HepG2 (cell line): Measurements from ENCODE around the gene SLC20A1. TPM values are rescaled to one million over a fixed set of nuclear protein-coding genes. Genes with fewer than 3 reads are reported as not detected.

Experiments used
- CBX5 ChIP-seq: sonication (generic); formaldehyde crosslinking; IDR thresholded peaks from 2 replicates; pipeline ENCODE4 v1.4.0; 2020; ENCODE audit warnings: missing genetic modification reagents, borderline replicate concordance
- HMGA1 ChIP-seq: sonication (generic); formaldehyde crosslinking; conservative IDR thresholded peaks from 2 replicates; pipeline ENCODE4 v1.4.0; 2020; ENCODE audit warnings: missing genetic modification reagents
- JDP2 ChIP-seq: sonication (generic); formaldehyde crosslinking; IDR thresholded peaks from 2 replicates; pipeline ENCODE4 v1.8.1; 2022; ENCODE audit warnings: missing genetic modification reagents, borderline replicate concordance
- MYC ChIP-seq: sonication (generic); formaldehyde crosslinking; IDR thresholded peaks from 2 replicates; pipeline ENCODE4 v1.9.0; 2021; ENCODE audit warnings: missing genetic modification reagents, borderline replicate concordance
- MZF1 ChIP-seq: sonication (generic); formaldehyde crosslinking; IDR thresholded peaks from 2 replicates; pipeline ENCODE4 v1.8.1; 2023; ENCODE audit warnings: mild to moderate bottlenecking, missing genetic modification reagents, borderline replicate concordance
- NCOR1 ChIP-seq: fragments of 200-600 bp; sonication (generic); IDR thresholded peaks from 2 replicates; pipeline ENCODE4 v1.7.0; 2017; ENCODE audit warnings: antibody characterized with exemption, low read length, borderline replicate concordance
- SALL1 ChIP-seq: sonication (generic); formaldehyde crosslinking; IDR thresholded peaks from 2 replicates; pipeline ENCODE4 v1.8.0; 2022; ENCODE audit warnings: mild to moderate bottlenecking, missing genetic modification reagents
- SAP130 ChIP-seq: IDR thresholded peaks from 2 replicates; pipeline ENCODE4 v1.6.1; 2016; ENCODE audit warnings: low read depth
- ZFX ChIP-seq: sonication (generic); formaldehyde crosslinking; IDR thresholded peaks from 2 replicates; pipeline ENCODE4 v1.4.0; 2020; ENCODE audit warnings: mild to moderate bottlenecking, low read depth, missing genetic modification reagents, moderate library complexity
- ZNF124 ChIP-seq: sonication (generic); formaldehyde crosslinking; IDR thresholded peaks from 2 replicates; pipeline ENCODE4 v1.4.0; 2020; ENCODE audit warnings: missing genetic modification reagents
- ZNF292 ChIP-seq: sonication (generic); formaldehyde crosslinking; IDR thresholded peaks from 2 replicates; pipeline ENCODE4 v1.8.1; 2022; ENCODE audit warnings: mild to moderate bottlenecking, low read depth, missing genetic modification reagents, borderline replicate concordance
- ZNF30 ChIP-seq: sonication (generic); formaldehyde crosslinking; IDR thresholded peaks from 2 replicates; pipeline ENCODE4 v1.5.0; 2020; ENCODE audit warnings: mild to moderate bottlenecking, missing genetic modification reagents
- ZNF605 ChIP-seq: sonication (generic); formaldehyde crosslinking; IDR thresholded peaks from 2 replicates; pipeline ENCODE4 v1.8.0; 2022; ENCODE audit warnings: mild to moderate bottlenecking, missing genetic modification reagents
- ZSCAN29 ChIP-seq: sonication (generic); formaldehyde crosslinking; conservative IDR thresholded peaks from 2 replicates; pipeline ENCODE4 v1.4.0; 2020; ENCODE audit warnings: mild to moderate bottlenecking, missing genetic modification reagents
- polyA plus RNA-seq, 8 experiments: library from polyadenylated mRNA; depleted of rRNA in 3 of 8; stranded (reverse) in 7 of 8; unstranded in 1 of 8; fragments of >200 nt; fragmentation: Illumina TruSeq in 4 of 8; extraction: Trizol in 4 of 8; gene quantifications; 2 replicates each; pipeline versions ENCODE4 v1.2.1 to v1.2.3, GENCODE V29; 2011 to 2016; ENCODE audit warnings: low read depth in 4 of 8, missing spikeins in 1 of 8, mixed read lengths in 1 of 8; ENCODE audit not compliant: insufficient read depth in 1 of 8
- total RNA-seq, 5 experiments: library from RNA; depleted of rRNA; stranded (reverse); fragments of >200 nt; fragmentation: Illumina TruSeq; extraction: Trizol; gene quantifications; 2 replicates each; pipeline ENCODE4 v1.2.3, GENCODE V29; 2016; ENCODE audit warnings: low read depth in 1 of 5
- TF ChIP-seq, protein P1 (sequence below): sonication (generic); formaldehyde crosslinking; IDR thresholded peaks from 2 replicates; pipeline ENCODE4 v1.5.0; 2020; ENCODE audit warnings: missing genetic modification reagents
- TF ChIP-seq, protein P2 (sequence below): sonication (generic); formaldehyde crosslinking; IDR thresholded peaks from 2 replicates; pipeline ENCODE4 v1.5.1; 2020; ENCODE audit warnings: mild to moderate bottlenecking, missing genetic modification reagents, moderate library complexity
- TF ChIP-seq, protein P3 (sequence below): sonication (generic); formaldehyde crosslinking; IDR thresholded peaks from 2 replicates; pipeline ENCODE4 v1.4.0; 2020; ENCODE audit warnings: missing genetic modification reagents
- TF ChIP-seq, protein P4 (sequence below): sonication (generic); formaldehyde crosslinking; IDR thresholded peaks from 2 replicates; pipeline ENCODE4 v1.5.1; 2020; ENCODE audit warnings: missing genetic modification reagents, mild to moderate bottlenecking, borderline replicate concordance

Gene SLC20A1
- total and polyA plus RNA-seq, 2 of the 13 experiments (the other 11 are each of a cell fraction or from before 2014, with no cell fraction given): 54.0 to 85.9 TPM

DNA sequence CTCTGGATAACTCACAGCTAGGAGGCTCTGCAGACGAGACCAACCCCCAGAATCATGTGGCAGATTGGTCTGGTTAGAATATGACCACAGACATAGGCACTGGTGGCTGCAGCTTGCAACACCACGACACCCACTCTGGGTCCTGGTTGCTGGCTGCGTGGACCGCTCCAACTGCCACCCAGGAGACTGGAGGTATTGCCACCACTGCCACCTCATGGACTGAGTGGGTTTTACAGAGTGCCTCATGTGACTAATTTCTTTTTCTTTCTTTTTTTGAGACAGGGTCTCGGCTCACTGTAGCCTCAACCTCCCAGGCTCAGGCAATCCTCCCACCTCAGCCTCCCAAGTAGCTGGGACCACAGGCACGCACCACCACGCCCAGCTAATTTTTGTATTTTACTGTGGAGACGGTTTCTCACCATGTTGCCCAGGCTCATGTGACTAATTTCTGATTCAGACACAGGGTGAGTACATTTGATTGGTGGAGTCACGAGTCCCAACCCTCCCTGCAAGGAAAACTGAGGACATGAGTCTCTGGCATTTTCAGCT is 45.2 kb downstream of the SLC20A1 start (continued):
- TF ChIP-seq, protein P1, sequence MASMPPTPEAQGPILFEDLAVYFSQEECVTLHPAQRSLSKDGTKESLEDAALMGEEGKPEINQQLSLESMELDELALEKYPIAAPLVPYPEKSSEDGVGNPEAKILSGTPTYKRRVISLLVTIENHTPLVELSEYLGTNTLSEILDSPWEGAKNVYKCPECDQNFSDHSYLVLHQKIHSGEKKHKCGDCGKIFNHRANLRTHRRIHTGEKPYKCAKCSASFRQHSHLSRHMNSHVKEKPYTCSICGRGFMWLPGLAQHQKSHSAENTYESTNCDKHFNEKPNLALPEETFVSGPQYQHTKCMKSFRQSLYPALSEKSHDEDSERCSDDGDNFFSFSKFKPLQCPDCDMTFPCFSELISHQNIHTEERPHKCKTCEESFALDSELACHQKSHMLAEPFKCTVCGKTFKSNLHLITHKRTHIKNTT (CRISPR knock-in tag): no peak
- TF ChIP-seq JDP2 (no peak), SAP130 (CRISPR knock-in tag) (peak; percentile 38; the same call in 1 of the 2 replicates), ZNF605 (CRISPR knock-in tag) (0 out of 2 replicates have a peak, but pooled peaks have one; percentile 16), MZF1 (CRISPR knock-in tag) (no peak), HMGA1 (CRISPR knock-in tag) (no peak), ZNF30 (no peak), CBX5 (CRISPR knock-in tag) (no peak), NCOR1 (no peak), MYC (CRISPR knock-in tag) (no peak; the same call in 1 of the 2 replicates), SALL1 (peak; percentile 63), ZNF124 (CRISPR knock-in tag) (no peak), ZFX (CRISPR knock-in tag) (peak; percentile 36; the same call in 1 of the 2 replicates), ZSCAN29 (CRISPR knock-in tag) (peak; percentile 91), ZNF292 (peak; percentile 47; the same call in 1 of the 2 replicates)
- TF ChIP-seq, protein P2, sequence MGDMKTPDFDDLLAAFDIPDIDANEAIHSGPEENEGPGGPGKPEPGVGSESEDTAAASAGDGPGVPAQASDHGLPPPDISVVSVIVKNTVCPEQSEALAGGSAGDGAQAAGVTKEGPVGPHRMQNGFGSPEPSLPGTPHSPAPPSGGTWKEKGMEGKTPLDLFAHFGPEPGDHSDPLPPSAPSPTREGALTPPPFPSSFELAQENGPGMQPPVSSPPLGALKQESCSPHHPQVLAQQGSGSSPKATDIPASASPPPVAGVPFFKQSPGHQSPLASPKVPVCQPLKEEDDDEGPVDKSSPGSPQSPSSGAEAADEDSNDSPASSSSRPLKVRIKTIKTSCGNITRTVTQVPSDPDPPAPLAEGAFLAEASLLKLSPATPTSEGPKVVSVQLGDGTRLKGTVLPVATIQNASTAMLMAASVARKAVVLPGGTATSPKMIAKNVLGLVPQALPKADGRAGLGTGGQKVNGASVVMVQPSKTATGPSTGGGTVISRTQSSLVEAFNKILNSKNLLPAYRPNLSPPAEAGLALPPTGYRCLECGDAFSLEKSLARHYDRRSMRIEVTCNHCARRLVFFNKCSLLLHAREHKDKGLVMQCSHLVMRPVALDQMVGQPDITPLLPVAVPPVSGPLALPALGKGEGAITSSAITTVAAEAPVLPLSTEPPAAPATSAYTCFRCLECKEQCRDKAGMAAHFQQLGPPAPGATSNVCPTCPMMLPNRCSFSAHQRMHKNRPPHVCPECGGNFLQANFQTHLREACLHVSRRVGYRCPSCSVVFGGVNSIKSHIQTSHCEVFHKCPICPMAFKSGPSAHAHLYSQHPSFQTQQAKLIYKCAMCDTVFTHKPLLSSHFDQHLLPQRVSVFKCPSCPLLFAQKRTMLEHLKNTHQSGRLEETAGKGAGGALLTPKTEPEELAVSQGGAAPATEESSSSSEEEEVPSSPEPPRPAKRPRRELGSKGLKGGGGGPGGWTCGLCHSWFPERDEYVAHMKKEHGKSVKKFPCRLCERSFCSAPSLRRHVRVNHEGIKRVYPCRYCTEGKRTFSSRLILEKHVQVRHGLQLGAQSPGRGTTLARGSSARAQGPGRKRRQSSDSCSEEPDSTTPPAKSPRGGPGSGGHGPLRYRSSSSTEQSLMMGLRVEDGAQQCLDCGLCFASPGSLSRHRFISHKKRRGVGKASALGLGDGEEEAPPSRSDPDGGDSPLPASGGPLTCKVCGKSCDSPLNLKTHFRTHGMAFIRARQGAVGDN (CRISPR knock-in tag): peak; percentile 47
- TF ChIP-seq, protein P3, sequence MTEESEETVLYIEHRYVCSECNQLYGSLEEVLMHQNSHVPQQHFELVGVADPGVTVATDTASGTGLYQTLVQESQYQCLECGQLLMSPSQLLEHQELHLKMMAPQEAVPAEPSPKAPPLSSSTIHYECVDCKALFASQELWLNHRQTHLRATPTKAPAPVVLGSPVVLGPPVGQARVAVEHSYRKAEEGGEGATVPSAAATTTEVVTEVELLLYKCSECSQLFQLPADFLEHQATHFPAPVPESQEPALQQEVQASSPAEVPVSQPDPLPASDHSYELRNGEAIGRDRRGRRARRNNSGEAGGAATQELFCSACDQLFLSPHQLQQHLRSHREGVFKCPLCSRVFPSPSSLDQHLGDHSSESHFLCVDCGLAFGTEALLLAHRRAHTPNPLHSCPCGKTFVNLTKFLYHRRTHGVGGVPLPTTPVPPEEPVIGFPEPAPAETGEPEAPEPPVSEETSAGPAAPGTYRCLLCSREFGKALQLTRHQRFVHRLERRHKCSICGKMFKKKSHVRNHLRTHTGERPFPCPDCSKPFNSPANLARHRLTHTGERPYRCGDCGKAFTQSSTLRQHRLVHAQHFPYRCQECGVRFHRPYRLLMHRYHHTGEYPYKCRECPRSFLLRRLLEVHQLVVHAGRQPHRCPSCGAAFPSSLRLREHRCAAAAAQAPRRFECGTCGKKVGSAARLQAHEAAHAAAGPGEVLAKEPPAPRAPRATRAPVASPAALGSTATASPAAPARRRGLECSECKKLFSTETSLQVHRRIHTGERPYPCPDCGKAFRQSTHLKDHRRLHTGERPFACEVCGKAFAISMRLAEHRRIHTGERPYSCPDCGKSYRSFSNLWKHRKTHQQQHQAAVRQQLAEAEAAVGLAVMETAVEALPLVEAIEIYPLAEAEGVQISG (CRISPR knock-in tag): 0 out of 2 replicates have a peak, but pooled peaks have one; percentile 23
- TF ChIP-seq, protein P4, sequence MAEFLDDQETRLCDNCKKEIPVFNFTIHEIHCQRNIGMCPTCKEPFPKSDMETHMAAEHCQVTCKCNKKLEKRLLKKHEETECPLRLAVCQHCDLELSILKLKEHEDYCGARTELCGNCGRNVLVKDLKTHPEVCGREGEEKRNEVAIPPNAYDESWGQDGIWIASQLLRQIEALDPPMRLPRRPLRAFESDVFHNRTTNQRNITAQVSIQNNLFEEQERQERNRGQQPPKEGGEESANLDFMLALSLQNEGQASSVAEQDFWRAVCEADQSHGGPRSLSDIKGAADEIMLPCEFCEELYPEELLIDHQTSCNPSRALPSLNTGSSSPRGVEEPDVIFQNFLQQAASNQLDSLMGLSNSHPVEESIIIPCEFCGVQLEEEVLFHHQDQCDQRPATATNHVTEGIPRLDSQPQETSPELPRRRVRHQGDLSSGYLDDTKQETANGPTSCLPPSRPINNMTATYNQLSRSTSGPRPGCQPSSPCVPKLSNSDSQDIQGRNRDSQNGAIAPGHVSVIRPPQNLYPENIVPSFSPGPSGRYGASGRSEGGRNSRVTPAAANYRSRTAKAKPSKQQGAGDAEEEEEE (CRISPR knock-in tag): no peak
